SK-N-SH (cell line): Measurements from ENCODE around the gene ADD1.

Source experiments
- CTCF ChIP-seq: fragments of 200-600 bp; sonication (generic); IDR thresholded peaks from 2 replicates; pipeline ENCODE4 v1.6.1; 2017; ENCODE audit warnings: antibody characterized with exemption, mild to moderate bottlenecking, moderate library complexity
- EP300 ChIP-seq, 2 experiments: IDR thresholded peaks; 2 replicates each; pipeline versions ENCODE4 v1.4.0 to v1.6.1; 2012; ENCODE audit warnings: borderline replicate concordance in 1 of 2, low read depth in 1 of 2, low read length in 1 of 2
- EZH2phosphoT487 ChIP-seq: fragments of 200-600 bp; sonication (generic); IDR thresholded peaks from 2 replicates; pipeline ENCODE4 v1.6.1; 2017; ENCODE audit warnings: low read depth, mixed run types, mild to moderate bottlenecking, antibody characterized with exemption, moderate library complexity, borderline replicate concordance
- NFIC ChIP-seq: IDR thresholded peaks from 2 replicates; pipeline ENCODE4 v1.4.0; 2012; ENCODE audit warnings: borderline replicate concordance
- RAD21 ChIP-seq: IDR thresholded peaks from 2 replicates; pipeline ENCODE4 v1.6.1; 2012; ENCODE audit warnings: mild to moderate bottlenecking, low read length
- REST ChIP-seq: IDR thresholded peaks from 2 replicates; pipeline ENCODE4 v1.6.1; 2012; ENCODE audit warnings: mild to moderate bottlenecking, low read depth, low read length, moderate library complexity
- RXRA ChIP-seq: IDR thresholded peaks from 2 replicates; pipeline ENCODE4 v1.4.0; 2012; ENCODE audit warnings: low read depth, mild to moderate bottlenecking, borderline replicate concordance
- SIN3A ChIP-seq: IDR thresholded peaks from 2 replicates; pipeline ENCODE4 v1.6.1; 2012; ENCODE audit warnings: low read depth, mild to moderate bottlenecking, low read length, moderate library complexity, borderline replicate concordance
- SMC3 ChIP-seq: IDR thresholded peaks from 2 replicates; pipeline ENCODE4 v1.6.1; 2012; ENCODE audit warnings: low read depth, low read length, improper control_type of control experiment
- TAF1 ChIP-seq: IDR thresholded peaks from 2 replicates; pipeline ENCODE4 v1.6.1; 2012; ENCODE audit warnings: low read depth, mild to moderate bottlenecking, low read length, moderate library complexity, borderline replicate concordance
- TEAD4 ChIP-seq: IDR thresholded peaks from 2 replicates; pipeline ENCODE4 v1.4.0; 2012; ENCODE audit warnings: mild to moderate bottlenecking, borderline replicate concordance; ENCODE audit not compliant: insufficient read depth
- USF2 ChIP-seq: fragments of 150-350 bp; IDR thresholded peaks from 2 replicates; pipeline ENCODE4 v1.6.1; 2017; ENCODE audit warnings: antibody characterized with exemption, low read length, low read depth, borderline replicate concordance

- TF ChIP-seq SMC3 (no peak), SIN3A (no peak), USF2 (no peak), CTCF (no peak), NFIC (no peak), EP300 (IDR thresholded peaks at IDR 0.05; ENCODE audit: borderline replicate concordance in 1 of 2, low read depth in 1 of 2, low read length in 1 of 2) (no peak), TAF1 (no peak), RAD21 (no peak), REST (no peak), TEAD4 (no peak), EZH2phosphoT487 (no peak), RXRA (no peak)
Measured at GRCh38 chr4:2891294-2891693, 47.6 kb downstream of the ADD1 start.
